K562 (cell line): Measurements from ENCODE around the gene CYP51A1. TPM values are rescaled to one million over a fixed set of nuclear protein-coding genes. Genes with fewer than 3 reads are reported as not detected.

Experiments used
- ATAC-seq: fragments of 200-7000 bp; cut with Tn5 transposase; 3 replicates; pipeline ENCODE4 v1.9.1; 2020; ENCODE audit warnings: moderate library complexity
- BruUV-seq: library from RNA; stranded (reverse); fragments of 400-500 nt; replicated peaks from 2 replicates; lab custom pipeline; 2021; lab: Mats Ljungman, UMichigan
- CTCF ChIA-PET: fragments of 300-600 bp; formaldehyde crosslinking; extraction: SDS; loops from one replicate; lab custom pipeline; 2021; ENCODE audit warnings: low intra/inter-chr PET ratio; lab: Yijun Ruan, JAX
- POLR2A ChIA-PET: fragments of 300-600, 350-650 bp; sonication (Branson Sonifier 250); formaldehyde crosslinking; extraction: SDS; loops from one replicate; lab custom pipeline; 2021; ENCODE audit warnings: antibody characterized with exemption, inconsistent platforms; lab: Yijun Ruan, JAX
- DNase-seq, 4 experiments: peaks; one replicate each; pipeline versions ENCODE4 v3.0.0 to v3.0.0-alpha.2; 2011 to 2018; ENCODE audit warnings: low spot score in 3 of 4, mixed read lengths in 3 of 4; ENCODE audit errors: extremely low read depth in 1 of 4
- FAIRE-seq: peaks from 2 replicates; lab custom pipeline; 2011; peaks lifted over from hg19 to GRCh38; lab: Jason Lieb, UNC
- H2AFZ ChIP-seq: 2 replicates; pipeline ENCODE4 v1.6.0; 2011; ENCODE audit warnings: low read depth, low read length, control low read depth, inconsistent platforms
- H3K27ac ChIP-seq: fragments of 200-600 bp; 3 replicates; pipeline ENCODE4 v1.8.0; 2011; ENCODE audit warnings: low read depth, mild to moderate bottlenecking, control low read depth, inconsistent platforms, low read length, moderate library complexity, mixed read lengths; ENCODE audit errors: extremely low read depth
- H3K27me3 ChIP-seq, 2 experiments: fragments of 300-600 bp in 1 of 2; 2 replicates in 1 of 2; 3 replicates in 1 of 2; pipeline versions ENCODE4 v1.6.0 to v1.8.0; 2011; ENCODE audit warnings: inconsistent platforms in 2 of 2, low read length in 2 of 2, mild to moderate bottlenecking in 1 of 2, mixed read lengths in 1 of 2, moderate library complexity in 1 of 2; ENCODE audit not compliant: control insufficient read depth in 2 of 2, insufficient read depth in 2 of 2
- H3K36me3 ChIP-seq: fragments of 300-600 bp; 3 replicates; pipeline ENCODE4 v1.8.0; 2011; ENCODE audit warnings: mild to moderate bottlenecking, low read length, inconsistent platforms; ENCODE audit not compliant: control insufficient read depth, insufficient read depth
- H3K4me1 ChIP-seq, 2 experiments: fragments of 200-600 bp in 1 of 2; replicated peaks in 1 of 2; 2 replicates in 1 of 2; 3 replicates in 1 of 2; pipeline versions ENCODE4 v1.5.1 to v1.8.0; 2011; ENCODE audit warnings: inconsistent platforms in 2 of 2, low read length in 2 of 2, mild to moderate bottlenecking in 1 of 2, mixed read lengths in 1 of 2, moderate library complexity in 1 of 2; ENCODE audit not compliant: control insufficient read depth in 2 of 2, insufficient read depth in 2 of 2
- H3K4me2 ChIP-seq: 2 replicates; pipeline ENCODE4 v1.6.1; 2011; ENCODE audit warnings: low read length, control low read depth, inconsistent platforms, mixed read lengths; ENCODE audit not compliant: insufficient read depth
- H3K4me3 ChIP-seq: fragments of 200-600 bp; sonication (generic), shearing (Covaris generic); 2 replicates; pipeline ENCODE4 v1.5.1; 2016; ENCODE audit warnings: control low read depth, inconsistent platforms
- H3K79me2 ChIP-seq: fragments of 200-600 bp; 3 replicates; pipeline ENCODE4 v1.8.0; 2011; ENCODE audit warnings: low read length, inconsistent platforms; ENCODE audit not compliant: control insufficient read depth, insufficient read depth
- H3K9ac ChIP-seq, 2 experiments: 2 replicates each; pipeline versions ENCODE4 v1.6.0 to v1.6.1; 2011; ENCODE audit warnings: low read depth in 2 of 2, low read length in 2 of 2, control low read depth in 1 of 2, inconsistent platforms in 1 of 2, mild to moderate bottlenecking in 1 of 2, mixed read lengths in 1 of 2; ENCODE audit not compliant: insufficient read depth in 1 of 2
- H3K9me1 ChIP-seq: one replicate; pipeline ENCODE4 v1.6.0; 2011; ENCODE audit warnings: inconsistent platforms, mild to moderate bottlenecking, low read length, moderate library complexity; ENCODE audit not compliant: control insufficient read depth, insufficient read depth
- H3K9me3 ChIP-seq: replicated peaks from 2 replicates; pipeline ENCODE4 v1.5.1; 2011; ENCODE audit warnings: low read depth, low read length, inconsistent platforms; ENCODE audit not compliant: control insufficient read depth, insufficient read depth
- H4K20me1 ChIP-seq: replicated peaks from 2 replicates; pipeline ENCODE4 v1.6.1; 2011; ENCODE audit warnings: low read length, inconsistent platforms, mixed read lengths; ENCODE audit not compliant: control insufficient read depth, insufficient read depth
- ETV1 ChIP-seq: fragments of 450-650 bp; conservative IDR thresholded peaks from 2 replicates; pipeline ENCODE4 v1.6.1; 2016; ENCODE audit warnings: missing genetic modification characterization, control low read depth, low read depth, missing compliant biosample characterization
- GATA2 ChIP-seq: sonication (generic); formaldehyde crosslinking; IDR thresholded peaks from 2 replicates; pipeline ENCODE4 v1.4.0; 2020; ENCODE audit warnings: mild to moderate bottlenecking, missing genetic modification reagents
- GTF2B ChIP-seq: IDR thresholded peaks from 2 replicates; pipeline ENCODE4 v1.6.1; 2011; ENCODE audit not compliant: insufficient read length; ENCODE audit errors: extremely low read depth
- HDAC1 ChIP-seq, 2 experiments: fragments of 450-650 bp; IDR thresholded peaks; 2 replicates each; pipeline ENCODE4 v1.6.1; 2016 to 2017; ENCODE audit warnings: inconsistent platforms in 1 of 2, mild to moderate bottlenecking in 1 of 2, moderate library complexity in 1 of 2
- HDGF ChIP-seq: fragments of 450-650 bp; IDR thresholded peaks from 2 replicates; pipeline ENCODE4 v1.6.1; 2016
- IFI16 ChIP-seq: fragments of 250-450 bp; sonication (Bioruptor Pico); IDR thresholded peaks from 2 replicates; pipeline ENCODE4 v2.1.2; 2022; ENCODE audit warnings: mild to moderate bottlenecking, inconsistent platforms
- JUNB ChIP-seq: fragments of 450-650 bp; formaldehyde crosslinking; conservative IDR thresholded peaks from 2 replicates; pipeline ENCODE4 v1.4.0; 2020; ENCODE audit warnings: mild to moderate bottlenecking
- KDM1A ChIP-seq, 2 experiments: fragments of 450-650 bp; IDR thresholded peaks; 2 replicates each; pipeline ENCODE4 v1.6.1; 2016; ENCODE audit warnings: mild to moderate bottlenecking in 2 of 2
- MCM2 ChIP-seq: fragments of 450-650 bp; IDR thresholded peaks from 2 replicates; pipeline ENCODE4 v1.6.1; 2017; ENCODE audit warnings: low read depth, mild to moderate bottlenecking
- MEF2A ChIP-seq: IDR thresholded peaks from 2 replicates; pipeline ENCODE4 v1.6.1; 2011; ENCODE audit warnings: low read depth, mild to moderate bottlenecking, low read length, moderate library complexity; ENCODE audit not compliant: control insufficient read depth
- MTF1 ChIP-seq: fragments of 250-450 bp; sonication (Bioruptor Pico); IDR thresholded peaks from 2 replicates; pipeline ENCODE4 v1.9.0; 2021; ENCODE audit warnings: moderate library complexity, mild to moderate bottlenecking, inconsistent platforms, borderline replicate concordance
- NUFIP1 ChIP-seq: fragments of 450-650 bp; IDR thresholded peaks from 2 replicates; pipeline ENCODE4 v1.6.1; 2018; ENCODE audit not compliant: partially characterized antibody
- PML ChIP-seq: IDR thresholded peaks from 2 replicates; pipeline ENCODE4 v1.6.1; 2012; ENCODE audit warnings: low read length, inconsistent platforms
- SAFB2 ChIP-seq: fragments of 200-400 bp; formaldehyde crosslinking; IDR thresholded peaks from 2 replicates; pipeline ENCODE4 v1.6.1; 2018; ENCODE audit warnings: borderline replicate concordance, low read length, low read depth, moderate library complexity; ENCODE audit not compliant: severe bottlenecking
- ZNF124 ChIP-seq: sonication (generic); formaldehyde crosslinking; IDR thresholded peaks from 2 replicates; pipeline ENCODE4 v1.8.1; 2022; ENCODE audit warnings: missing genetic modification reagents
- ZNF408 ChIP-seq: fragments of 250-450 bp; sonication (Bioruptor Pico); IDR thresholded peaks from 2 replicates; pipeline ENCODE4 v1.4.0; 2020; ENCODE audit warnings: low read depth, mild to moderate bottlenecking, moderate library complexity
- ZNF507 ChIP-seq: conservative IDR thresholded peaks from 2 replicates; pipeline ENCODE4 v1.6.1; 2017; ENCODE audit warnings: missing genetic modification characterization, missing compliant biosample characterization
- WGBS: fragments of 100-300 bp; shearing (Covaris generic); methylation state at CpG from one replicate; pipeline ENCODE4 v1.1.6; 2016; ENCODE audit warnings: low coverage, mixed read lengths; ENCODE audit not compliant: insufficient coverage; ENCODE audit errors: missing lambda C conversion rate; 5-methylcytosine and 5-hydroxymethylcytosine counted together
- in situ Hi-C: fragments of 300-500 bp; cut with MboI; formaldehyde crosslinking; loops from 4 replicates; pipeline ENCODE4 v1.15.0; 2018; ENCODE audit warnings: inconsistent platforms, mixed read lengths
- intact Hi-C: fragments of 100-400 bp; cut with micrococcal nuclease; formaldehyde crosslinking; loops from 2 replicates; pipeline ENCODE4 v1.14.2; 2022
- polyA plus RNA-seq, 8 experiments: library from polyadenylated mRNA; depleted of rRNA in 4 of 8; stranded (reverse) in 5 of 8; unstranded in 3 of 8; fragments of >200 nt; fragmentation: Nextera tagmentation in 2 of 8; fragmentation: Illumina TruSeq in 1 of 8; extraction: Ambion mirVana in 2 of 8; extraction: Trizol in 1 of 8; gene quantifications; 2 replicates each; pipeline versions ENCODE4 v1.2.1 to v1.2.3, GENCODE V29; 2011 to 2014; ENCODE audit warnings: inconsistent platforms in 1 of 8, missing spikeins in 1 of 8
- total RNA-seq, 7 experiments: library from RNA; depleted of rRNA in 6 of 7; stranded (reverse); fragments of >200 nt in 6 of 7; fragmentation: Illumina TruSeq in 2 of 7; extraction: Trizol in 2 of 7; gene quantifications; 2 replicates each; pipeline versions ENCODE4 v1.2.1 to v1.2.3, GENCODE V29; 2011 to 2021; ENCODE audit warnings: low replicate concordance in 1 of 7
- TF ChIP-seq, protein P1 (sequence below): sonication (generic); IDR thresholded peaks from 2 replicates; pipeline ENCODE4 v1.6.1; 2016

Gene CYP51A1
- total and polyA plus RNA-seq, 9 of the 15 experiments (the other 6 are each of a cell fraction or from before 2014, with no cell fraction given) = 35.4 to 151 (median 80.3) TPM

DNA sequence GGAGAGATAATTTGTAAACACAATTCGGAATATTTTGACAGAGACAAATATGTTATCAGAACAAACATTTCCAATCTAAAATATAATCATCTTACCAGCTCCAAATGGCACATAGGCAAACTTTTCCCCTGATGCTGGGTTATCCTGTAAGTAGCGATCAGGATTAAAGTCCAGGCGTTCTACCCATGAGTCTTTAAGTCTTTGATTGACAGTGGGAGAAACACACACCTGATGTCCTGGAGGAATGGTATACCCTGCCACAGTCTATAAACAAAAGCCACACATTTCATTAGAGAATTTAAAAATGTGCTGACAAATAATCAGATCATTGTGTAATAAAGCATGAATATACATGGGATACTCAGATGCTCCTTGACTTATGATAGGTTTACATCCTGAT, 17.3 kb downstream of the CYP51A1 start:
- Histone ChIP-seq H3K9ac (no peak overlapping the region), H3K27ac (no peak overlapping the region), H3K4me2 (no peak overlapping the region), H3K9me3 (no peaks in the 10 kb centered on the region), H3K4me3 (no peak overlapping the region), H3K79me2 (peaks cover 43% of the 10 kb centered on the region), H4K20me1 (no peaks in the 10 kb centered on the region), H3K9me1 (no peaks in the 10 kb centered on the region), H3K36me3 (peaks cover 93% of the 10 kb centered on the region), H3K27me3 (no peaks in the 10 kb centered on the region), H2AFZ (no peak overlapping the region), H3K4me1 (no peaks in the 10 kb centered on the region)
- FAIRE-seq (no peak), DNase-seq (no peak), ATAC-seq (no peak)
- in situ Hi-C loops = no loop called here
- intact Hi-C loops = no loop called here
- no TSS peak for BruUV-seq
- ChIA-PET POLR2A (interaction anchor here (1.4 kb wide), 1 partner anchor 9 kb away, joined by 7 read pairs; no protein-coding TSS in a partner anchor), CTCF (no interaction called here)
- 94% methylated on average over 3 of the region's 3 CpGs for WGBS
- TF ChIP-seq MEF2A (no peak), ETV1 (tag) (no peak), MTF1 (CRISPR knock-in tag) (no peak), SAFB2 (no peak), GTF2B (no peak), IFI16 (CRISPR knock-in tag) (no peak), KDM1A (IDR thresholded peaks at IDR 0.05) (no peak), ZNF507 (tag) (no peak), GATA2 (CRISPR knock-in tag) (no peak), PML (no peak), MCM2 (no peak), JUNB (no peak), HDAC1 (IDR thresholded peaks at IDR 0.05) (no peak), ZNF408 (CRISPR knock-in tag) (no peak), ZNF124 (CRISPR knock-in tag) (no peak), HDGF (no peak), NUFIP1 (no peak)
- TF ChIP-seq, protein P1, sequence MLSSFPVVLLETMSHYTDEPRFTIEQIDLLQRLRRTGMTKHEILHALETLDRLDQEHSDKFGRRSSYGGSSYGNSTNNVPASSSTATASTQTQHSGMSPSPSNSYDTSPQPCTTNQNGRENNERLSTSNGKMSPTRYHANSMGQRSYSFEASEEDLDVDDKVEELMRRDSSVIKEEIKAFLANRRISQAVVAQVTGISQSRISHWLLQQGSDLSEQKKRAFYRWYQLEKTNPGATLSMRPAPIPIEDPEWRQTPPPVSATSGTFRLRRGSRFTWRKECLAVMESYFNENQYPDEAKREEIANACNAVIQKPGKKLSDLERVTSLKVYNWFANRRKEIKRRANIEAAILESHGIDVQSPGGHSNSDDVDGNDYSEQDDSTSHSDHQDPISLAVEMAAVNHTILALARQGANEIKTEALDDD = no peak
